Measurements from ENCODE around the gene COLEC12.

COLEC12 gene

DNA sequence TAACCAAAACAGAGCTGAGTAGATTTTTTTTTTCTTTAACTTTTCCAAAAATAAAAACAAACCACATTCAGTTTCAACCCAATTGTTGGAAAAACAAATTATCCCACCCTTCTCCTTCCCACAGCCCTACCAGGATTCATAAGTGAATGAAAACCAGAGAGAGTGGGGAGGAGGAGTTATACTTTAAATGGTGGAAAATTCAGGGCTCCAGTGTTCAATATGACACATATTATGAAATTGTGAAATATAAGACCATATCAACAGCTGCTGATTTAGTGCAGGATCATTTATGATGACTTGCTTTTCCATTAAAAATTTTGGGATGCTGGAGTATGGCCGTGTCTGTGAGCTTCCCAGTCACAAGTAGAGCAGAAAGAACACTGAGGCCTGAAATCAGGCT lies 26.7 kb downstream of the COLEC12 start:
- FAIRE-seq: no peak

DNA sequence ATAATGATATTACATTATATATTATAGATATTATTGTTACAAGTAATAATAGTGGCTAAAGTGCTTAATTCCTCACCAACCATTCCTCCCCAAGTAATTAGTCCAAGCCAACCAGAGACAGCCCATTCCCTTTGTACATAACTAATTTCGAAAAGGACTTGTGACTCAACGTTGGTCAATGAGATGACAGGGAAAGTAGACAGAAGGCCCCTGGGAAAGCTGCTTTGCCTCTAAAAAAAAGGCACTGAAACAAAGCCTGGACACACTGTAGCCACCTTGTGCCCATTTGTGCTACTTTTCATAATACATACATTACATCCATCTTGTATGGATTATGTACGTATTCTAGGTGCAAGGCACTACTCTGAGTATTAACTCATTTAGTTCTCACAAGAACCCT lies 28.8 kb downstream of the COLEC12 start:
- no peak for FAIRE-seq

DNA sequence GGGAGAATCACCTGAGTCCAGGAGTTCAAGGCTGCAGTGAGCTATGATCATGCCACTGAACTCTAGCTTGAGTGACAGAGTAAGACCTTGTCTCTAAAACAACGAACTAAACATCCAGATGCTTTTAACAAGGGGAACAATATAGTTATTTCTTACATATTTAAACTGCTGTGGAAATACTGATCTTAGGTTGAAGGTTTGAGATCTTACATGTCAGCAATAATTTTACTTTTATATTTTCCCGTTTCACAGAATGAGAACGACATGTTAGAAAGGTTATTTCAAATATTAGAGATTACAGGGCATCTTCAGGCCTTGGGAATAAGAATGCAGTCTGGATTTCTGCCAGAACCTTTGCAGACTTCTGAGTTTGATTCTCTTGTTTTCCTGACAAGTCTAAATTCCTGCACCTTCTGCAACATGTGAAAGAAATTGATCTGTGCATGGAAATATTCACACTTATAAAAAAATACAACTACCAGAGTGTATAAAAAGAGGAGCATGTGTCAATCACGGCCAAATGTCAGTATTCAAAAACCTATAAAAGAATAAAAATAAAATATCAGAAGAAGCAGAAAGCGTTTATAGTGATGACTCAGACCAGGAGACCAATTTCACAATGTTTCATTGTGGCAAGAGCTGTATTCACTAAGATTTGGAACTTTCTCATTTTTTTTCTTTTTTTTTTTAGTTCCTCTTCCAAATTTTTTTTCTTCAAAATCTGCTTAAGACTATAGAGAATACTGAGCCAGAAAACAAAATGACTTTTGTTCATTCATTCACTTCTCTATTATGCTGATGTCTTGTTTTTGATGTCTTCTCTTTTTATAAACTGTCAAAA lies 29.6 kb downstream of the COLEC12 start:
- no peak for FAIRE-seq

DNA sequence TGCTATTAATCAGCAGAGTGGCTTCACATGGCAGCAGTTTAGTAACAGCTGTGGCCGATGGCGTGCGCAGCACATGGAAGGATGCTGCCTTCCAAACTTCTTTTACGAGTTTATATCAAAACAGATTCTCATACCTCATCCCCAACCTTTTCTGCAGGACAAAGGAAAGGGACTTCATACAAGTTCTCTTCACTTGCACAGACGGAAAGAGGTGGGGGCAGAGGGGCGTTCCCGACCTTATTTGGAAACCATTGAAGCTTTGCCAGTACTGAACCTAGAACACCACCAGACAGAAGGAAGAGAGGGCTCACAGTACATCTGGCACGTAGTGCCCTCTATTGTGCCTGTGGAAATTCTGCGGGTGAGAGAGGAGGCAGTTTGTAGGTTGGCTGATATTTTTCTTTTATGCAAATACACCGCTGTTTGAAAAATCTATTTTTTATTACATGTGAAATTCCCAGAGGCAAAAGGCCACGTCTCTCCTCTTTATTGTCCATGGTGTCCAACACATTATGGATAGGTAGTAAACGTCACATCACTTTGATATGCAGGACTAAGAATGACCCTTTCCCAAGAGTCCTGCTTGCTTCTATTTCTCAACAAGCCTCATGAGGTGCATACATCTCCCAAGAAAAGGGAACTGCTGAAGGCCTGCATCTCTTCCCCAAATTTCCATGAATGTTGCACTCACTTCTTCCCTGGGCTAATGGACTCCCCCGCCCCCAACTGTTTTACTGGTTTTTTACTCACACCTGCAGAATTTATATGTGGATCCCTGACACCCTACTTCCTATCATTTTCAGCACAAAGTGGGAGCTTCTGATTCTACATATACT lies 31.3 kb downstream of the COLEC12 start:
- FAIRE-seq: no peak

DNA sequence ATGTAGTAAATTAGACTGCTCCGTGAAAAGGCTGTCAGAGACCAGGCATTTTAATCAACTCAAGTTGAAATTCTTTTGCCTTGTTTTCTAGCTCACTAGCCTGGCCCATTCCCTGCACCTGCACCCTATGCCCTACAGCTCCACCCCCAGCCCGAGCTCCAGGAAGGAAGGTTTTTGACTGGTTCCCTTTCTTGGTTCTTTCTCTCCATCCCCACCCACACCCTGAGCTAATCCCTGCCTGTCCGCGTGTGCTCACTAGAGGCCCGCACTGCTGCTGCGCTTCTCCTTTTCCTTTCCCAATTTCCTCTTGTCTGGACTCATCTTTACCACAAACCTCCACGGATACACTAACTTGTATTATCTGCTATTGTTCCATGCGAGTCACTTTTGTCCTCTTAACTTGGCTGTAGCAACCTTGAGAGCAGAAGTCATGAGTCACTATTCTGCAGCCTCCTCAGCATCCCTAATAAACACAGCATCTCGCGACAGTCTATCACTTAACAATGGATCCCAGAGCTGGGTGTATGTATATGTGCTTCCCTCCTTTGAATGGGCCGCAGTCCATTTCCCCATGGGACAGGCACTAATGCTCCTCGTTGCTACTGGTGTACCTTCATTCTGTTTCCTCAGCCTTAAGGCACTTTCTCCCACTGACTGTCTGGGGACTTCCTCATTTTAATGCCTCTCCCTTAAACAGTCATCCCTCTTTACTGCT lies 36.5 kb downstream of the COLEC12 start:
- no peak for FAIRE-seq

DNA sequence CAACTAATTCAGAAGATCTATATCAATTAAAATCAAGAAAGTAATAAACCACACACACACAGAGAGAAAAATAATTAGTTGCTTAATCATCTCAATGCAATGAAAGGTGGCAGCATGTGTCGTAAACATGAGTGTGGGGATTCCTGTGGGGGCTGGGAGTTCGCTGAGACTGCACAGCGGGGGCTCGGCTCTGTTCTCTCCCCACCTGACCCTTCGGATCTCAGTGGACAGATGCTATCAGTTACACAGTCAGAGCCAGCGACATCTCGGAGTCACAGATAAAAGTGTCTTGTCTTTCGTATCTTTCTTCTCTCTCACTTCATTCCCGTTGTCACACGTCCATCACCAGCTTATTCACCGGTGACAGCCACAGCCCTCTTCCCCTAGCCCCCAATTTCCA lies 37.1 kb downstream of the COLEC12 start:
- no peak for FAIRE-seq

DNA sequence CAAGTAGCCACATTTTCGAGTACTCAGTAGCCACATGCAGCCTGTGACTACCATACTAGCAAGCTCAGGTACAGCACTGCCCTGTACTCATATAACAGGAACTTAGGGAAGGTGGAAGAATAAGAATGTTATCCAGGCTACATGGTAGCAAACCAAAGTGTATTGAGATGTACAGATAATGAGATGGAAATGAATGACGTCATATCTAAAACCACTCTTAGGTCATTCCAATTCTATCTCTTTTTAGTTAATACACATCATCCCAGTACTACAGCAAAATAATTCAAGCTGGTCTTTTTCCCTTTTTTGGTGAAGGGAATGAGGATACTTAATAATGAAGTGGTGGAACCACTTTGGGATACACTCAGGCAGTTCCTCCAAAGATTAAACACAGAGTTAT lies 38.7 kb downstream of the COLEC12 start:
- no peak for FAIRE-seq

DNA sequence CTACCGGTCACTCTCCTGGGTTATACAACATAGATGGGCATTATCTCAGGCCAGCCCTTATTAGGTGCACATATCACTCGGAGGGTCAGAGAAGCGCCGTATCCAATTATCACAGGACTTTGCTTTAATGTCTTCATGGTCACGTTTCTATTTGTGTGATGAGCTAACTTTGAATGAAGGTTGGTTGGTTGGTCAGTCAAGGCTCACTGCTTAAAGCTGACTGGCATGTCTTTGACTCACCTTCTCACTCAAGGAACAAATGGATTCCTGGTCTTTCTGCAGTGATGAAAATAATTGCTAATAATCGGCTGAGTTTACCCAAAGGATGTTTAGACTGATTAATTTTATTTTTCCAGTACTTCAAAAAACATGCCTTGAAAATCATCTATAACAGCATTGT lies 39.7 kb downstream of the COLEC12 start:
- FAIRE-seq: no peak

DNA sequence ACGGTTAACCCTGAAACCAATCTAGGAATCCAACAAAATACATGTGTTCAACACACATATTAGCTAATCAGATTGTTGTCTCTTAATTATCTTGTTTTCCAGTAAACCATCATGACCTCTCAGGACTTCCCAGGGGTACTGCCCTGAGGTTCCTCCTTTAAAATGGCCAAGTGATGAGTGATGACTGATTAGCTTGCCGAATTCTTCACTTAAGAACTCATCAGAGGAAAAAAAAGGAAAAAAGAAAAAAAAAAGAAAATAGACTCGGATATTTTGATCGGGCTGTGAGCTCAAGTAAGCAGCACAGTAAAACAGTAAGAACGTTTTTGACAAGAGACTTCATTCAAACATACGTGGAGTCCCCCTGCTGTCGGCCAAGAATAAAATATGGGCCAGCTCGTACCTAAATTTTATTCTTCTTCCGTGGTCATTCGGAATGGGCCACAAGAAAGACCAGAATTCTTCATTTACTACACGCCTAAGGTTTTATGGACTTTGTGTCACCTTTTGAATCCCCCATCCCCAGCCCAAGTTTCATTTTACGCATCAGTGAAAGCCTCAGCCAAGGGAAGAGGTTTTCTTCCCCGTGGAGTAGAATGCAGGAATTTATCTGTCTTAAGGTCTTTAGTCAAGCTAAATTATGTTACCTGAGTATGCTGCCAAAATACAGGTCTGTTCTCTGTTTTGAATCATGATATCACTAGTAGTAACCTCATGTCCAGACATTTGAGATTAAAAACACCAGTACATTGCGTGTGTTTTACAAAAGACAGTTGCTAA lies 40.5 kb downstream of the COLEC12 start:
- no peak for FAIRE-seq

DNA sequence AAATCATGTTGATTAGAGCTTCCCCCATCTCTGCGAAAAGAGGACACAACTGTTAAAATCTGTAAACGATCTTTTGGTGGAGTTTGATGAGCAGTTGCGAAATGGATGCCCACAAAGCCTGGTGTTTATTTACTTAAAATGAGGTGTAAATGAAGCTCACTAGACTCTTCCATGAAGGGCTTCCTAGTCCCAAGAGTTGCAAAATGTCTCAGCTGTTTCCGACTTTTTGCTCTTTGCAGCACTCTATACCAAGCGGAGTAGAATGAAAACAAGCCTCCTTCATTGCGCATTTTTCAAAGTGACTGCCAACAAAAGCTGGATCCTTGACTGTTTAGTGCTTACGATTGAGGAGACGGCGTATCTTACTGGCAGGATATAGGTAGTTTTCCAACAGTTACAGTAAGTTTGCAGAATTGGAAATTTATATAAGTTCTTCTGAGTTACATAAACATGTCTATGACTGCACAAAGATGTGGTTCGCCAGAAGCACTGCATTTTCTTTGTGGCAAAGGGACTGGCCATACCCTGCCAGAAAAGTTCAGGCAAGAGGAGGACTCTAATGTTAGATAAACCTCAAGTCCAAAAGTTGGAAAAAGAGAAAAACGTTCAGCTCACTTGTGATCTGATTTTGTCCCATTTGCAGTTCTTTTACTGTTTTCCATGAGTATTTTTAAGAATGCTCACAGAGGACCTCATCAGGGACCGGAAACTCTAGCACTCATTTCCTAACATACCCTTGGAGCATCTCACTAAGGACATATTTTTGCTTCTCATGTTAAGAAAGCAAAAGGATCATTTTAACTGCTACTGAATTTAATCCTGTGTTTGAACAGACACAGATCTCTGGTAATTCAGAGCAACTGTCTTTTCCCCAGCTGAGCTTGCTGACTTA lies 42.7 kb downstream of the COLEC12 start:
- no peak for FAIRE-seq

DNA sequence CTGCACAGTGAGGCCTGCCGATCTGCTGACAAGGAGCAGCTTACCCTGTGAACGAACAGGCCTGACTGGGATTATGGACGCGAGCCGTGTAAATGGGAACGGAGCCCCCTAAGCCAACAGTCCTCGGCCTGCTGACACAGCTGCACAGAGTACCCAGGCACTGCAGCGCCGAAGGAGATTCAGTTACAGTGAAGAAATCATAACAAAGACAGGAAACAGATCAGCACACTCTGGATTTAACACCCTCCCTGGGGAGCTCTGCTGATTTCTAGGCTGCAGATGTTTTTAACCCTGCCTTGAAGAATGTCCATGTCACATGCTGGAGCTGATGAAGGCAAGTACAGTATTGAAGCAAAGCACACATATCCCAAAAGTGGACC lies 43.4 kb downstream of the COLEC12 start:
- no peak for FAIRE-seq

DNA sequence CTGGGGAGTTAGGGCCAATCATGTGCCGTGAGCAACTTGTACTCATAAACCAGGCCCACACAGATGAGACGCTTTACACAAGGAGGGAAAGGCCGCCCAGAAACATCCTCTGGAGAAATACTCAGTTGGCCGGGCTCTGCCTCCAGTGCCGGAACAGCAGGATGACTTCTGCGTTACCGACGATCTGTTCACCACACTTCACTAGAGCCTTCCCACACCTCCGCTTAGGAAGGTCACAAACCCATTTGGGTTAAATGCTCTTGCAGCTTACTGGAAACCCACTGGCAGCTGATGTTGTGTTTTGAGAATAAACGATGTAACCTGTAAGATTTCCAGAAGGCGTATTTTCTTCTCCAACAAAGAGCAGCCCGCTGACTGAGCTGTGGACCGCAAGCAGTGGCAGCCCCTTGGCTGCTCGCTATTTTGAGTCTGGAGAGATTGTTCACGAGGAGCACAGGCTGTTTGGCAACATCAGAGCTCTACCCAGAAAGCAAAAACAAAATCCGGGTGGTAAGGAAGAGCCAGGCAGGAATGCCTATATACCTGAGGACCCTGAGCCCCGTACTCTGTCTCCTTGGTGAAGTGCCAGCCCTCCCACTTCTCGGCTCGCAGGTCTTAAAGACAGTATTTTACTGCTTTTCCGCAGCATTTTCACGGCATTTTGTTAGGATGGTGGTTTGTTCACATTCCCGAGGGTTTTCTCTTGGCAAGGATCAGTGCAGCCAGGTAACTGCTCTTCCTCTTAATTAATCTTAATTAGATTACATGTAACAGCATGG lies 44.0 kb downstream of the COLEC12 start:
- no peak for FAIRE-seq

DNA sequence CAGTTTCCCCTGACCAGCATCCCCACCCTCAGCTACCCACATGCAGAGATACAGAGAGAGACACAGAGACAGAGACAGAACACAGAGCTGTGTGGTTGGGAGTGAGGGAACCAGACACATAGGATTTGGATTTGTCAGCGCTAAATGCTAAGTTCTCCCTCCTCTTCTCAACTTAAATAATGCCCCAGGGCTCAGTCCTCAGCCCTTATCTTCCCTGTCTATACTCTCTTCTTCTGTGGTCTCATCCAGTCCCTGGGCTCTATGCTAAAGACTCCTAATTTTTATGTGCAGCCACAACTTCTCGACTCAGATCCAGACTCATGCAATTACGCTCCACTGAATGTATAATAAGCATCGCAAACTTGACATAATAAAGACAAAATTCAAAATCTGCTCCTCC lies 47.1 kb downstream of the COLEC12 start:
- FAIRE-seq: no peak

DNA sequence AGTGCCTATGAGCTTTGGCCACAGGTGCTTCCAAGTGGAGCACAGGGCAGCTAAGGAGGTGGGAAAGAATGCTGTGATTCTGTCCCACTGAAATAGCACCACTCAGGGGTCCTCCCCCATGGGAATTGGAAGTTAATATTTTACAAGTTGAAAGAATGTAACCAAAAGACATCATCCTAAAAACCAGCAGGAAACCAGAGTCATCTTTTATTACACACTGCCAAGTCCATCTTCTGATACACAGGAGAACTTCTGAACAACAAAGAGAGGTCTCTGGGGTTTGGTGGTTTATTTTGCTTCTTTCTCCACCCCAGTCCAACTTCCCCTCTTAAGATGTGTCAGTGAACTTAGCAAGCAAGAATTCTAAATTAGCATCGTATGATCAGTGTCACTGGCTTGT lies 47.7 kb downstream of the COLEC12 start:
- no peak for FAIRE-seq

DNA sequence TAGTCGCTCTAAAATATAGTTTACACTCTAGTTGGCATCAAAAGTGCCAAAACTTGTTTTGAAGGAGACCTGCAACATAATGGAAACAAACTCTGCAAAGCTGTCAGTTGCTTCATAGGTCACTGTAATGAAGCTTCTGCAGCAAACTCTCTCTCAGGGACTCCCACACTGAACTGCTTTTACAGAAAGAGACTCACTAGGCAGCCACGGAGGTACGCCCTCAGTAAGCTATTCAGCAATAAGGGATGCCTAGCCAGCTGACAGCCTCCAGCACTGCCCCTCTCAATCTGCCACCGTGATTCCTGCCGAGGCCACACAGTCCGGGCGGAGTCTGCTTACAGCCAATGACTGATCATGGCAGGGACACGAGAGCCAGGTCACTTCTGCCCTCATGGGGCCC lies 51.1 kb downstream of the COLEC12 start:
- FAIRE-seq: no peak

DNA sequence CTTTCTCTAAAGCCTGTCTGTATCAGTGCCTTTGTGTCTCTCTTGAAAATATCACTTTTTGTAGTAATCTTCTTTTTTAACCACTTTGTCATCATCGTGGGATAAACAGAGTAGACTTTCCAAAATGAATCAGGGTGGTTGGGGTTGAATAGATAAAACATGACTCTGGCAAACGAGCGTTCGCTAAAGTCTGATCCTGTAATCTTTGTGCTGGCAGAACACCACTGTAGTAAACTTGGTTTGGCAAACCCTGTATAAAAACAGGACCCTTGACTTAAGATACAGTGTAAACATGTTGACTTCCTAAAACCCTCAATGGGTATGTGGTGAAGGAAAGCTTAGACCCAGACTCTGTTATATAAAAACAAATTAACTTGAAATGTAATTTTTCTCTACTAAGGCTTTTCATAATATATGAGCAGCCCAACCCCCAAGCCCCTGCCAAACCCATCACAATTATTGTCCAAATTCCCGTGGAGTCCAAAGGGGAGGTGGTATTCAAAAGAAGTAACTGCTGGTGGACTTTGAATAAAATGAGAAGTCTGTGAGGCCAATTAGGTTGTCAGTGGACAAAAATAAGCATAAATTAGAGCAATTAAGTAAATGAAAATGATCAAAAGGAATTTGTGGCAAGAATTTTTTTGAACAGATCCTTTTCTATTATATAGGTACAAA lies 52.2 kb downstream of the COLEC12 start:
- FAIRE-seq: no peak

DNA sequence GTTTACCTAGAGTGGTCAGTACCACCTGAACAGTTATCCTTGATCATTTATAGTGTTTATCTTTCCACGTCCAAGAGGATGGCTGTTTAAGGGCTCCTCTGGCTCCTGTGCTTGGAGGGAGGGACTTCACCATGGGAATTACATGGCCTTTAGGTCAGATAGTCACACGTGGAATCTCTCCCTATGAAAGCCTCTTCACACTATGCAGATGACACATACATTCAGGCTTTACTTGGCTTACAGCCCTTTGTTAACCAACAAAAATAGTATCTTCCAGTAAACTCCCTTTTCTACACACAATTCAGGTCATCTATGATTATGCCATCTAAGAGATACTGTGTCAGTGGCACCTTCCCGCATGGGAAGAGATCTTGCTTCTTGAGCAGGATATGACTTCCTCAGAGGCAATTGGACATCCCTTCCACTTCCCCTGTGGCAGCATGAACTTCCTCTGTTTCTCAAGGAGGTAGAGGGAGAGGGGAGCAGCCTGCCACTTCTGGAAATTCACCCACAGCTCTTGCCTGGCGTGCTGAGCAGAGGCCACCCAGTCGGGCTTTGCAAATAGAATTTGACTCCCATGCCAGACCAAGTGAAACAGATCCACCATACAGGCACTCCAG lies 53.5 kb downstream of the COLEC12 start:
- no peak for FAIRE-seq

DNA sequence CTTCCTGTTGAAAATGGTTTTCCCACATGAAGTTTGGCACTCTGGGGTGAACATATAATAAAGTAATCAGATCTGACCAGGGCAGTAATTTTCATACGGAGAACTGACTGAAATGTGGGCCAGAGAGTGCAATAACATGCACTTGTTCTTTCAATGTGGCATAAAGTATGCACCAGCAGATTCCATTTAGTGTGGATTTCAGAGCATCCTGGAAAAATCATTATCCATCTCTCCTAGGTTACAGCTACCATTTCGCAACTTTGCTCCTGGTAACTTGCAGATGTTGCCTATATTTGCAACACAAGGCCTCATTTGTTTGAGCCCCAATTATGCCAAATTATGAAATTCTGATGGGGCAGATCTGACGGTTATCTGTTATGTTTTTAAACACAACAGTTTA lies 55.4 kb downstream of the COLEC12 start:
- no peak for FAIRE-seq

DNA sequence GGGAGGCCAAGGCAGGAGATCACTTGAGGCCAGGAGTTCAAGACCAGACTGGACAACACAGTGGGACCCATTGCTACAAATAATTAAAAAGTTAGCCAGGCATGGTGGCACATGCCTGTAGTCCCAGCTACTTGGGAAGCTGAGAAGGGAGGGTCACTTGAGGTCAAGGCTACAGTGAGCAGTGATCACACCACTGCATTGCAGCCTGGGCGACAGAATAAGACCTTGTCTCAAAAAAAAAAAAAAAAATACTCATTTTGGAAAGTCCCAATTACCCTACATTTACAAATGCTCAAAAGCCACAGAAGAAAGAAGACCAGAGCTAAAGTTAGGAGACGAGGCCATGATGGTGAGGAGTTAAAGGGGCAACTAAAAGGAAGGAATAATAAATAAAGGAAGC lies 61.9 kb downstream of the COLEC12 start:
- FAIRE-seq: no peak

DNA sequence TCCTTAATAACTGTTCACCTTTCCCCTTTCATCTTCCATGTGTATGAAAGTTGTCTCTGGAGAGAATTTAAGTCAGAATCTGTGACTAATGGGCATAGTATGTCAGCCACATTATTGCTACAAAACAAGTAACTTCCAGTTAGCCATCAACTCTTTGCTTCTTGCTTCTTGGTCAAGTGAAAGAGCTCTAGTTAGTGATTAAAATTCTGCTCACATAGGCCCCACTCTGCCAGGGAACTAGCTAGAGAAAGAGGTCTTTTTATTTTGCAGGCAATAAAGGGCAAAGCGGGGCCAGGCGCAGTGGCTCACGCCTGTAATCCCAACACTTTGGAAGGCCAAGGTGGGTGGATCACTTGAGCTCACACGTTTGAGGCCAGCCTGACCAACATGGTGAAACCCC lies 64.6 kb downstream of the COLEC12 start:
- FAIRE-seq: no peak

Data from G401.6 (cell line).